ENCODE results near the gene PRKAA1.
"Not testable (repeated sequence)": the region's sequence is repeated elsewhere in the genome, so short reads cannot be mapped to it uniquely, and the experiment has no call there.

Gene PRKAA1

DNA sequence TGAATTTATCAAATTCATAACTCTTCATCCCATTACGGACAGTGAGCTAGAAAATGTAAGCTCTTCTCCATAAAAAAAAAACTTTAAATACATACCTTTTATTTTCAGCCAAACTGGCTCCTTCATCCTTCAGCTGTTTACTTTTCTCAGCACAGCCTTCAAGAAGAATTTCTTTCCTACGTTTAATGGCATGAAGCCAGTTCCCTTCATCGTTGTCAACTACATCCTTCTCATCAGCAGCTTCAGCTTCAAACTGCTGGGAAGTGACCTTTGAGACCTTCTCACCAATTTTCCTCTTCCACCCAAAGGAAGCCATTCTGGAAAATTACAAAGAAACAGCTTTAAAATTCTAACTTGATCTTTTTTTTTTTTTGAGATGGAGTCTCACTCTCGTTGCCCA is 51.5 kb downstream of the PRKAA1 start:
- no peaks in the 10 kb centered on the region for H3K36me3 ChIP-seq (ENCODE audit: control insufficient read depth, insufficient read depth, low read length)
- no peak overlapping the region for H3K27ac ChIP-seq (ENCODE audit: low read depth, low read length)
- H3K4me1 ChIP-seq (ENCODE audit: control insufficient read depth, insufficient read depth, low read length): no peaks in the 10 kb centered on the region
- no peak overlapping the region for H3K9ac ChIP-seq (ENCODE audit: low read length)
- no peaks in the 10 kb centered on the region for H3K27me3 ChIP-seq (ENCODE audit: control insufficient read depth, insufficient read depth, low read length)
- H3K9me3 ChIP-seq (ENCODE audit: control insufficient read depth, insufficient read depth, low read depth, low read length): peaks cover 5% of the 10 kb centered on the region; the same call in 1 of the 2 replicates
- no peak overlapping the region for H3K4me3 ChIP-seq (ENCODE audit: low read depth, low read length)

DNA sequence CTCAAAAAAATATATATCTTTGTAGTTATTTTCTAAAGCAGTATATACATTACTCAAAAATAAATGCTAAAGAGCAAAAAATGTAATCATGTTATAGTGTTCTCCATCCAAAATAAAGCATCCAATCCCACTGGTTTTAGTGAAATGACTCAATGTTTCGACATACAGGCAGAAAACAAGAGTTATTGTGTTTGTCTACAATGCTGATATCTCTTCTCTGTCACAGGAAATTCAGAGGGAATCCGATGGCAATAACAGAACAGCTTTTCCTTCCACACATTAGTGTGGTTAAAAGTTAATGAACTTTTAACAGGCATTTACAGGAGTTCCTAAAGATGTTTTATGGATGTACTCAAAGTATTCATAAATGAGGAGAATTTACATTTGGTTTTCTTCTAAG is 54.4 kb downstream of the PRKAA1 start:
- no peaks in the 10 kb centered on the region for H3K4me1 ChIP-seq (ENCODE audit: control insufficient read depth, insufficient read depth, low read length)
- no peaks in the 10 kb centered on the region for H3K27me3 ChIP-seq (ENCODE audit: control insufficient read depth, insufficient read depth, low read length)
- no peak overlapping the region for H3K27ac ChIP-seq (ENCODE audit: low read depth, low read length)
- H3K36me3 ChIP-seq (ENCODE audit: control insufficient read depth, insufficient read depth, low read length): no peaks in the 10 kb centered on the region; the same call in 1 of the 2 replicates
- no peak overlapping the region for H3K4me3 ChIP-seq (ENCODE audit: low read depth, low read length)
- H3K9ac ChIP-seq (ENCODE audit: low read length): no peak overlapping the region
- H3K9me3 ChIP-seq (ENCODE audit: control insufficient read depth, insufficient read depth, low read depth, low read length): peaks cover 2% of the 10 kb centered on the region; the same call in 1 of the 2 replicates

DNA sequence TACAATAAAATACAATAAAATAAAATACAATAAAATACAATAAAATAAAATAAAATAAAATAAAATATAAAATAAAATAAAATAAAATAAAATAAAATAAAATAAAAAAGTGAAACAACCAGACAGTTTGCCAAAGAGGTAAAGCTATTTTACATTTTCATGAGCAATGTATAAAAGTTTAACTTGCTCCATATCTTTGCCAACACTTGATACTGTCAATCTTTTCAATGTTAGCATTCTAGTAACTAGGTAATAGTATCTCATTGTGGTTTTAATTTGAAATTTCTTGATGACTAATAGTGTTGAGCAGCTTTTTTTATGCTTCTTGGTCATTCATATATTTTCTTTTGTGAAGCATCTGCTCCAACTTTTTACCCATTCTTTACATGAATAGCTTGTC is 59.7 kb downstream of the PRKAA1 start:
- Histone ChIP-seq H3K9ac (ENCODE audit: low read length) (no peak overlapping the region), H3K27ac (ENCODE audit: low read depth, low read length) (no peak overlapping the region), H3K27me3 (ENCODE audit: control insufficient read depth, insufficient read depth, low read length) (no peaks in the 10 kb centered on the region), H3K4me3 (ENCODE audit: low read depth, low read length) (no peak overlapping the region), H3K9me3 (ENCODE audit: control insufficient read depth, insufficient read depth, low read depth, low read length) (peaks cover 2% of the 10 kb centered on the region; the same call in 1 of the 2 replicates), H3K4me1 (ENCODE audit: control insufficient read depth, insufficient read depth, low read length) (no peaks in the 10 kb centered on the region), H3K36me3 (ENCODE audit: control insufficient read depth, insufficient read depth, low read length) (no peaks in the 10 kb centered on the region; the same call in 1 of the 2 replicates)

DNA sequence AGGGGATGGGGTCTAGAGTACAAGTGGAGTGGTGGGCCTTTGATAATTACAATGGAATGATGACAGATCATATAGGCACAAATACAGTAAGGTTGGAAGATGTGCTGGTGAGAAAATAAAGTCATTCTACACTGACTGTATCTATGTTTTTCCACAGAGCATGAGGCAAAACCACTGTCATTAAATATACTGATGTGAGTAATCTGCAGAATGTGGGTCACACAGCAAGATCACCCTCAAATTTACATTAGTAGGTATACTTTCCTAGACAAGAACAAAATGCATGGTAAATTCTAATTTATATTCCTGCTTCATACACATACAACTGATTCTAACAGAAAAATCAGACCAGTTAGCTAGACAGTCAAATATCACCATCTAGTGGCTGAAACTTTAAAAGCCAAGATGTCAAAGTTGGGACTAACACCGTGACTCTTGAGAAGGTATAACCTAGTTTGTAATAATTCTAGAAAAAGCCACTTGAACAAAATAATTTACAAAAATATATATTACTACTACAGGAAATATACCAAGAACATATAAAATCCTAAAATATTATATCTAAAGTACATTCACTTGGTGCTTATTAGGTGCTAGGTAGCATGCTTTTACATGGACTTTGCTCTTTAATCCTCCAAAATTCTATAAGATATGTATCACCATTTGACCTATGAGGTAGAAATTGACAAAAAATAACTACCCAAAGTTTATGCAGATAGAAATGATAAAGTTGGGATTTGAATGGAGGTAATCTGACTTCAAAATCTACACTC is 61.9 kb downstream of the PRKAA1 start:
- no peak overlapping the region for H3K9ac ChIP-seq (ENCODE audit: low read length)
- H3K36me3 ChIP-seq (ENCODE audit: control insufficient read depth, insufficient read depth, low read length): no peaks in the 10 kb centered on the region; the same call in 1 of the 2 replicates
- H3K27me3 ChIP-seq (ENCODE audit: control insufficient read depth, insufficient read depth, low read length): no peaks in the 10 kb centered on the region
- no peaks in the 10 kb centered on the region for H3K4me1 ChIP-seq (ENCODE audit: control insufficient read depth, insufficient read depth, low read length)
- H3K9me3 ChIP-seq (ENCODE audit: control insufficient read depth, insufficient read depth, low read depth, low read length): peaks cover 2% of the 10 kb centered on the region; the same call in 1 of the 2 replicates
- no peak overlapping the region for H3K4me3 ChIP-seq (ENCODE audit: low read depth, low read length)
- no peak overlapping the region for H3K27ac ChIP-seq (ENCODE audit: low read depth, low read length)

- peaks cover 2% of the 10 kb centered on the region; the same call in 1 of the 2 replicates for H3K9me3 ChIP-seq (ENCODE audit: control insufficient read depth, insufficient read depth, low read depth, low read length)
- no peaks in the 10 kb centered on the region for H3K27me3 ChIP-seq (ENCODE audit: control insufficient read depth, insufficient read depth, low read length)
- H3K36me3 ChIP-seq (ENCODE audit: control insufficient read depth, insufficient read depth, low read length): no peaks in the 10 kb centered on the region; the same call in 1 of the 2 replicates
- H3K9ac ChIP-seq (ENCODE audit: low read length): no peak overlapping the region
- no peaks in the 10 kb centered on the region for H3K4me1 ChIP-seq (ENCODE audit: control insufficient read depth, insufficient read depth, low read length)
- H3K27ac ChIP-seq (ENCODE audit: low read depth, low read length): no peak overlapping the region
- H3K4me3 ChIP-seq (ENCODE audit: low read depth, low read length): no peak overlapping the region
These were observed 62.6 kb downstream of the PRKAA1 start for GRCh38 chr5:40735609-40736008.

DNA sequence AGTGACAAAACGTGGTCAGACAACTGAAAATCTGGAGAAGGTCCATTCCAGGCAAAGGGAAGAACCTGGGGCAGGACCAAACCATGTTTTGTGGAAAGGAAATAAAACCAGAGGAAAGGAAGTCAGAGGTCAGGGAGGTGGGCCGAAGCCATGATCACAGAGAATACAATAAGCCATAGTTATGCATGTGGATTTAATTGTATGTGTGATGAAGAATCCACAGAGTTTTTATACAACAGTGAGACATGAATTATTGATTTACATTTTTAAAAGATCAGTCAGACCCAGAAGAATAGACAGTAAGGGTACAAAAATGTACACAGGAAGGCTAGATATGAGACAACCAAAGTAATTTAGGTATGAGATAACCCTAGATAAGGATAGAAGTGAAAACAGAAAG is 63.2 kb downstream of the PRKAA1 start:
- no peaks in the 10 kb centered on the region for H3K36me3 ChIP-seq (ENCODE audit: control insufficient read depth, insufficient read depth, low read length)
- H3K9ac ChIP-seq (ENCODE audit: low read length): no peak overlapping the region
- H3K9me3 ChIP-seq (ENCODE audit: control insufficient read depth, insufficient read depth, low read depth, low read length): no peaks in the 10 kb centered on the region
- no peaks in the 10 kb centered on the region for H3K4me1 ChIP-seq (ENCODE audit: control insufficient read depth, insufficient read depth, low read length)
- no peaks in the 10 kb centered on the region for H3K27me3 ChIP-seq (ENCODE audit: control insufficient read depth, insufficient read depth, low read length)
- H3K4me3 ChIP-seq (ENCODE audit: low read depth, low read length): no peak overlapping the region
- H3K27ac ChIP-seq (ENCODE audit: low read depth, low read length): no peak overlapping the region

DNA sequence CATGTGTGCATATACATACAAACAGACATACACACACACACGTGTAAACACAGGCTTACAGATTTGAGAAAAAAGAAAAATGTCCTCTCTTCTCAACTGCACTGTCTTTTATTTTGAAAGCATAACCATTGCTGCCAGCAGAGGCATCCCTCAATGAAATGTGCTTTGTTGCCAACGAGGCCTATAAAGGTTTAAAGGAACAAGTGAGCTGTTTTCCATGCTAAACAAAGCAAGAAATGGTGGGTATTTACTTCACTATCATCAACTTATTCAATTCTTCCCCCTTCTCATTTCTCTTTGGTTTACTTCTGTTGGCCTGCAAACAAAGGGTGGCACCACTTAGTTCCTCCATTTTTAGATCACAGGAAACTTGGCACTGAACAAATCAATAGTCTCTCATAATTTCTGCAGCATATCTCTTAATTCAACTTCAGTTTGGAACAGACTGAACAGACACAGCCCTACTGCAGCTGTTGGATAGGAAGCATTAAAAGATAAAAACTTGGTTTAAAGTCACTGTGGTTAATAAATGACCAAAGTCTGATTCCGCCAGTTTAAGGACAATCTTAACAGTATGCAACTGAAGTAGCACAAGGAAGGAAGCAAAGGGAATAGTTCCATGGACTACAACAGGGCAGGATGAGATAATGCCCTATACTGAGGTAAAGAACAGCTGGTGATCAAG is 64.2 kb downstream of the PRKAA1 start:
- no peak overlapping the region for H3K9ac ChIP-seq (ENCODE audit: low read length)
- H3K4me3 ChIP-seq (ENCODE audit: low read depth, low read length): no peak overlapping the region
- H3K27me3 ChIP-seq (ENCODE audit: control insufficient read depth, insufficient read depth, low read length): no peaks in the 10 kb centered on the region
- no peaks in the 10 kb centered on the region for H3K4me1 ChIP-seq (ENCODE audit: control insufficient read depth, insufficient read depth, low read length)
- H3K36me3 ChIP-seq (ENCODE audit: control insufficient read depth, insufficient read depth, low read length): no peaks in the 10 kb centered on the region
- no peak overlapping the region for H3K27ac ChIP-seq (ENCODE audit: low read depth, low read length)
- no peaks in the 10 kb centered on the region for H3K9me3 ChIP-seq (ENCODE audit: control insufficient read depth, insufficient read depth, low read depth, low read length)

- H3K9ac ChIP-seq (ENCODE audit: low read length): no peak overlapping the region
- no peak overlapping the region for H3K4me3 ChIP-seq (ENCODE audit: low read depth, low read length)
- no peaks in the 10 kb centered on the region for H3K36me3 ChIP-seq (ENCODE audit: control insufficient read depth, insufficient read depth, low read length)
- H3K4me1 ChIP-seq (ENCODE audit: control insufficient read depth, insufficient read depth, low read length): no peaks in the 10 kb centered on the region
- H3K27ac ChIP-seq (ENCODE audit: low read depth, low read length): no peak overlapping the region
- no peaks in the 10 kb centered on the region for H3K9me3 ChIP-seq (ENCODE audit: control insufficient read depth, insufficient read depth, low read depth, low read length)
- H3K27me3 ChIP-seq (ENCODE audit: control insufficient read depth, insufficient read depth, low read length): no peaks in the 10 kb centered on the region
These were observed 64.7 kb downstream of the PRKAA1 start for GRCh38 chr5:40733434-40733833.

DNA sequence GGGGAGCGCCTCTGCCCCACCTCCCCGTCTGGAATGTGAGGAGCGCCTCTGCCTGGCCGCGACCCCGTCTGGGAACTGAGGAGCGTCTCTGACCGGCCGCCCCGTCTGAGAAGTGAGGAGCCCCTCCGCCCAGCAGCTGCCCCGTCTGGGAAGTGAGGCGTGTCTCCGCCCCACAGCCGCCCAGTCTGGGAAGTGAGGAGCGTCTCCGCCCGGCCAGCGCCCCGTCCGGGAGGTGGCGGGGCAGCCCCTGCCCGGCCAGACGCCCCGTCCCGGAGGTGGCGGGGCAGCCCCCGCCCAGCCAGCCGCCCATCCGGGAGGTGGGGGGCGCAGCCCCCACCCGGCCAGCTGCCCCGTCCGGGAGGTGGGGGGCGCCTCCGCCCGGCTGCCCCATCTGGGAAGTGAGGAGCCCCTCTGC is 75.7 kb downstream of the PRKAA1 start:
- H3K9me3 ChIP-seq (ENCODE audit: control insufficient read depth, insufficient read depth, low read depth, low read length): peaks cover 20% of the 10 kb centered on the region
- H3K9ac ChIP-seq (ENCODE audit: low read length); H3K4me3 ChIP-seq (ENCODE audit: low read depth, low read length); H3K36me3 ChIP-seq (ENCODE audit: control insufficient read depth, insufficient read depth, low read length); H3K27me3 ChIP-seq (ENCODE audit: control insufficient read depth, insufficient read depth, low read length); H3K27ac ChIP-seq (ENCODE audit: low read depth, low read length); H3K4me1 ChIP-seq (ENCODE audit: control insufficient read depth, insufficient read depth, low read length): not testable (repeated sequence)

DNA sequence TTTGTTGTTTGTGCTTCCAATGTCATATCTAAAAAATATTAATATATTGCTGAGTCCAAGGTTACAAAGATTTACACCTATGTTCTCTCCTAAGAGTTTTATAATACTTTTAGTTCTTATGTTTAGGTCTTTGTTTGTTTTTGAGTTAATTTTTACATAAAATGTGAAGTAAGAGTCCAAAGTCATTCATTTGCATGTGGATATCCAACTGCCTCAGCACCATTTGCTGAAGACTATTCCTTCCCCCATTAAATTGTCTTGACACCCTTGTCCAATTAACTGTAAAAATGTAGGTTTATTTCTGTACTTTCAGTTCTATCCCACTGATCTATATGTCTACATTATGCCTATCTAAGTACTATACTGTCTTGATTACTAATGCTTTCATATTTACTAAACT is 78.1 kb downstream of the PRKAA1 start:
- Histone ChIP-seq H3K27ac (ENCODE audit: low read depth, low read length) (no peak overlapping the region), H3K9ac (ENCODE audit: low read length) (no peak overlapping the region), H3K4me3 (ENCODE audit: low read depth, low read length) (no peak overlapping the region), H3K4me1 (ENCODE audit: control insufficient read depth, insufficient read depth, low read length) (no peaks in the 10 kb centered on the region), H3K27me3 (ENCODE audit: control insufficient read depth, insufficient read depth, low read length) (no peaks in the 10 kb centered on the region), H3K9me3 (ENCODE audit: control insufficient read depth, insufficient read depth, low read depth, low read length) (peaks cover 20% of the 10 kb centered on the region), H3K36me3 (ENCODE audit: control insufficient read depth, insufficient read depth, low read length) (peaks cover 9% of the 10 kb centered on the region; the same call in 1 of the 2 replicates)

DNA sequence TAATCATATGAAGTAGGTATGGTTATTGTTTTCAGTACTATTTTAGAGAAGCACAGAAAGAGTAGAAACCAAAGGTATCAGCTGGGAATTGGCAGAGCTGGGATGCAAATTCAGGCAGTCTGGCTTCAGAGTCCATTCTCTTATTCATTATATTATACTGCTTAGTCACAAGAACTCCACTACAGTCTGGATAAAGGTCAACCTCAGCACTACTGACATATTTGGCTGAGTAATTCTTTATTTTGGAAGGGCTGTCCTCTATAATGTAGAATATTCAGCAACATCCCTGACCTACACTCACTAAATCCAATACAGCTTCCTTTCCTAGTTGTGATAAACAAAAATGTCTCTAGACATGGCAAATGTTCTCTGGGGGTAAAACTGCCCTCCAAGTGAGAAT is 80.9 kb downstream of the PRKAA1 start:
- Histone ChIP-seq H3K9me3 (ENCODE audit: control insufficient read depth, insufficient read depth, low read depth, low read length) (peaks cover 14% of the 10 kb centered on the region), H3K9ac (ENCODE audit: low read length) (no peak overlapping the region), H3K4me1 (ENCODE audit: control insufficient read depth, insufficient read depth, low read length) (no peaks in the 10 kb centered on the region), H3K4me3 (ENCODE audit: low read depth, low read length) (no peak overlapping the region), H3K27me3 (ENCODE audit: control insufficient read depth, insufficient read depth, low read length) (no peaks in the 10 kb centered on the region), H3K36me3 (ENCODE audit: control insufficient read depth, insufficient read depth, low read length) (0 out of 2 replicates have a peak, but pooled peaks cover 4% of the 10 kb centered on the region), H3K27ac (ENCODE audit: low read depth, low read length) (no peak overlapping the region)
